A673 (cell line): ENCODE measurements around the gene RDH11. TPM values are rescaled to one million over a fixed set of nuclear protein-coding genes. Genes with fewer than 3 reads are reported as not detected.
A peak's percentile ranks its signal among the peaks of the same experiment; 100 is the strongest.

Source experiments
- BruUV-seq: library from RNA; stranded (reverse); fragments of 400-500 nt; replicated peaks from 2 replicates; lab custom pipeline; 2021; lab: Mats Ljungman, UMichigan
- CTCF ChIA-PET: fragments of 300-600 bp; sonication (Branson Sonifier 250); formaldehyde crosslinking; loops from one replicate; lab custom pipeline; 2022; ENCODE audit warnings: antibody characterized with exemption; lab: Charles Lee
- POLR2A ChIA-PET: fragments of 300-600 bp; sonication (Branson Sonifier 250); formaldehyde crosslinking; loops from one replicate; lab custom pipeline; 2022; ENCODE audit warnings: antibody characterized with exemption; ENCODE audit not compliant: low non-redundant PET; lab: Charles Lee
- DNase-seq: peaks from one replicate; pipeline ENCODE4 v3.0.0-alpha.2; 2015; ENCODE audit warnings: low spot score
- H3K27ac ChIP-seq: fragments of 200-600 bp; sonication (generic); 2 replicates; pipeline ENCODE4 v1.5.1; 2016; ENCODE audit warnings: mixed run types, low read depth, mild to moderate bottlenecking, mixed read lengths, antibody characterized with exemption, low read length; ENCODE audit not compliant: poor library complexity, severe bottlenecking
- H3K27me3 ChIP-seq: fragments of 200-600 bp; sonication (generic); replicated peaks from 2 replicates; pipeline ENCODE4 v1.6.1; 2017; ENCODE audit warnings: mixed run types, low read depth, mild to moderate bottlenecking, mixed read lengths, antibody characterized with exemption, low read length; ENCODE audit not compliant: insufficient read depth, poor library complexity
- H3K36me3 ChIP-seq: fragments of 200-600 bp; sonication (generic); 2 replicates; pipeline ENCODE4 v1.6.1; 2016; ENCODE audit warnings: mixed run types, mild to moderate bottlenecking, mixed read lengths, antibody characterized with exemption, low read length; ENCODE audit not compliant: insufficient read depth, poor library complexity, severe bottlenecking
- H3K4me1 ChIP-seq: fragments of 200-600 bp; sonication (generic); 2 replicates; pipeline ENCODE4 v1.6.1; 2017; ENCODE audit warnings: mixed run types, mild to moderate bottlenecking, mixed read lengths, antibody characterized with exemption, low read length; ENCODE audit not compliant: insufficient read depth, poor library complexity, severe bottlenecking
- H3K4me3 ChIP-seq: fragments of 200-600 bp; sonication (generic); 2 replicates; pipeline ENCODE4 v1.5.1; 2016; ENCODE audit warnings: low read depth, mixed run types, mild to moderate bottlenecking, mixed read lengths, low read length; ENCODE audit not compliant: poor library complexity, severe bottlenecking
- H3K9me3 ChIP-seq: fragments of 200-600 bp; sonication (generic); 2 replicates; pipeline ENCODE4 v1.6.1; 2016; ENCODE audit warnings: mixed run types, low read depth, mild to moderate bottlenecking, mixed read lengths, antibody characterized with exemption, low read length; ENCODE audit not compliant: poor library complexity, severe bottlenecking
- EZH2 ChIP-seq: fragments of 200-600 bp; sonication (generic); IDR thresholded peaks from 2 replicates; pipeline ENCODE4 v1.6.1; 2017; ENCODE audit warnings: borderline replicate concordance, low read depth, mild to moderate bottlenecking, mixed read lengths, antibody characterized with exemption, low read length; ENCODE audit not compliant: poor library complexity, severe bottlenecking
- intact Hi-C: fragments of 100-400 bp; cut with micrococcal nuclease; formaldehyde crosslinking; loops from one replicate; pipeline ENCODE4 v1.10.0; 2022; ENCODE audit not compliant: unreplicated experiment
- total RNA-seq: library from RNA; stranded (reverse); gene quantifications from 2 replicates; pipeline ENCODE4 v1.2.3, GENCODE V29; 2021
- TF ChIP-seq, protein P1 (sequence below): fragments of 300-800, 200-600 bp; sonication (generic); conservative IDR thresholded peaks from 2 replicates; pipeline ENCODE4 v1.5.1; 2017; ENCODE audit warnings: low read depth, mild to moderate bottlenecking, antibody characterized with exemption, low read length, moderate library complexity, mixed read lengths

RDH11 gene
- total RNA-seq, 1 experiment from 2014 or later, result 107 TPM

GRCh38 chr14:67641480-67641879 lies 54.1 kb downstream of the RDH11 start:
- Histone ChIP-seq H3K4me1 (peaks cover 3% of the 10 kb centered on the region), H3K4me3 (no peak overlapping the region), H3K36me3 (peaks cover 5% of the 10 kb centered on the region), H3K9me3 (no peaks in the 10 kb centered on the region), H3K27ac (no peak overlapping the region), H3K27me3 (no peaks in the 10 kb centered on the region)
- ChIA-PET POLR2A (no interaction called here), CTCF (no interaction called here)
- TF ChIP-seq, protein P1, sequence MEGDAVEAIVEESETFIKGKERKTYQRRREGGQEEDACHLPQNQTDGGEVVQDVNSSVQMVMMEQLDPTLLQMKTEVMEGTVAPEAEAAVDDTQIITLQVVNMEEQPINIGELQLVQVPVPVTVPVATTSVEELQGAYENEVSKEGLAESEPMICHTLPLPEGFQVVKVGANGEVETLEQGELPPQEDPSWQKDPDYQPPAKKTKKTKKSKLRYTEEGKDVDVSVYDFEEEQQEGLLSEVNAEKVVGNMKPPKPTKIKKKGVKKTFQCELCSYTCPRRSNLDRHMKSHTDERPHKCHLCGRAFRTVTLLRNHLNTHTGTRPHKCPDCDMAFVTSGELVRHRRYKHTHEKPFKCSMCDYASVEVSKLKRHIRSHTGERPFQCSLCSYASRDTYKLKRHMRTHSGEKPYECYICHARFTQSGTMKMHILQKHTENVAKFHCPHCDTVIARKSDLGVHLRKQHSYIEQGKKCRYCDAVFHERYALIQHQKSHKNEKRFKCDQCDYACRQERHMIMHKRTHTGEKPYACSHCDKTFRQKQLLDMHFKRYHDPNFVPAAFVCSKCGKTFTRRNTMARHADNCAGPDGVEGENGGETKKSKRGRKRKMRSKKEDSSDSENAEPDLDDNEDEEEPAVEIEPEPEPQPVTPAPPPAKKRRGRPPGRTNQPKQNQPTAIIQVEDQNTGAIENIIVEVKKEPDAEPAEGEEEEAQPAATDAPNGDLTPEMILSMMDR, result no peak
- TF ChIP-seq EZH2, result no peak
- BruUV-seq, result no TSS peak
- DNase-seq, result no peak
- intact Hi-C loops, result no loop called here

- Histone ChIP-seq H3K27ac (no peak overlapping the region), H3K4me1 (peaks cover 10% of the 10 kb centered on the region), H3K27me3 (no peaks in the 10 kb centered on the region), H3K4me3 (no peak overlapping the region), H3K9me3 (no peaks in the 10 kb centered on the region), H3K36me3 (peaks cover 2% of the 10 kb centered on the region)
- CTCF ChIA-PET, result no interaction called here
- DNase-seq, result no peak
- no TSS peak for BruUV-seq
- TF ChIP-seq, protein P1, result no peak
- TF ChIP-seq EZH2, result no peak
- intact Hi-C loops, result no loop called here
- POLR2A ChIA-PET, result no interaction called here
Observed at GRCh38 chr14:67638642-67639041, 56.9 kb downstream of the RDH11 start.

DNA sequence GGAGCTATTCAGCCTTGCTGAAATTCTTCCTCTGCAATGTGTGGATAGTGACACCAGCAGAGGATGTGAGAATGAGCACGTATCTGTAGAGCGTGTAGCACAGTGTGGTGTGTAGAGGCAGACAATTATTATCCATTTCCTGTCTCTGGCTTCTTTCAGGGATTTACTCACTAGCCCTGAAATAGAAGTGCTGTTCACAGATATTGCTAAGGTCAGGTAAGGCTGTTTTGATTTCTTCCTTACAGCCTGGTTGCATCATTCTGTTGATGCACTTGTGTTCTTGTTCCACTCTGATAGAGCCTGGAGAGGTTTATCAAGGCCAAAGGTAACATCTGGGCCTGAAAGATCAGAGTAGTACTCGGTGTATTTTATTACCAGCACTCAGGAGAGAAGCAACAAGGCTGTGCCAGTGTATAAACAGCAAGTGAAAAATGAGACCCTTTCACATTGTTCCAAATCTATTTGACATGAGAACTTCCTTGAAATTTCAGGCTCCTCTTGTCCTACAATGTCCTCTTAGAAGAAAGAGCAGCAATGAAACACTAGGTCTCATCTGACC lies 59.1 kb downstream of the RDH11 start:
- ChIA-PET CTCF (no interaction called here), POLR2A (no interaction called here)
- Histone ChIP-seq H3K4me1 (peaks cover 10% of the 10 kb centered on the region), H3K27ac (peak overlapping the region; percentile 27), H3K36me3 (no peaks in the 10 kb centered on the region), H3K4me3 (no peak overlapping the region), H3K9me3 (no peaks in the 10 kb centered on the region), H3K27me3 (no peaks in the 10 kb centered on the region)
- no peak for TF ChIP-seq EZH2
- TF ChIP-seq, protein P1, result no peak
- intact Hi-C loops, result no loop called here
- DNase-seq, result peak; percentile 37
- BruUV-seq, result no TSS peak
